Cardiac fibroblast (primary cell): Measurements from ENCODE around the gene ADGRV1.

Experiments
- DNase-seq, 2 donors: peaks; one replicate each; pipeline versions ENCODE4 v3.0.0 to v3.0.0-alpha.2; 2010; ENCODE audit warnings: low read depth in 2 of 2
- H3K4me3 ChIP-seq, 2 donors: replicated peaks in 1 of 2; 1 replicate in 1 of 2; 2 replicates in 1 of 2; pipeline ENCODE4 v1.5.1; 2011; ENCODE audit warnings: low read depth in 2 of 2, low read length in 2 of 2, mild to moderate bottlenecking in 2 of 2, moderate library complexity in 1 of 2
- TF ChIP-seq, protein P1 (sequence below): IDR thresholded peaks from one replicate; pipeline ENCODE4 v1.5.1; 2011; ENCODE audit warnings: low read depth, mild to moderate bottlenecking, low read length, inconsistent platforms

Gene ADGRV1

DNA sequence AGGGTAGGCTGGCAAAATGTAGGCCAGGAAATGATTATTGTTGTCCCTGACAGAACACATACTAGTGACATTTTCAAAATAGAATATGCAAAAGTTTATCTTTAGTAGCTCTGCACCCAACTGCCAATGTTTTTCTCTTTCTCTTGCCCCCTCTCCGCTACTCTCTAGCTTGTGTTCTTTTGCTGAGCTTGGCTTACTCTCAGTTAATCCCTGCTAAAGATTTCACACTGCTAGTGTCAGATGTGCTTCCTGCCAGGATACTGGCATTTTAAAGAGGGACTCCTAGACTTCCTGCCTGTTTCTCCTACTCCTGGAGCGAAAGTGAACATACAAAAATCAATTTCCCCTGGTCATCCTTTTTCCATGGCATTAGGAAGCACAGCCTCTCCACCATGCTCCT is 564.1 kb downstream of the ADGRV1 start:
- no peak for DNase-seq
- TF ChIP-seq, protein P1, sequence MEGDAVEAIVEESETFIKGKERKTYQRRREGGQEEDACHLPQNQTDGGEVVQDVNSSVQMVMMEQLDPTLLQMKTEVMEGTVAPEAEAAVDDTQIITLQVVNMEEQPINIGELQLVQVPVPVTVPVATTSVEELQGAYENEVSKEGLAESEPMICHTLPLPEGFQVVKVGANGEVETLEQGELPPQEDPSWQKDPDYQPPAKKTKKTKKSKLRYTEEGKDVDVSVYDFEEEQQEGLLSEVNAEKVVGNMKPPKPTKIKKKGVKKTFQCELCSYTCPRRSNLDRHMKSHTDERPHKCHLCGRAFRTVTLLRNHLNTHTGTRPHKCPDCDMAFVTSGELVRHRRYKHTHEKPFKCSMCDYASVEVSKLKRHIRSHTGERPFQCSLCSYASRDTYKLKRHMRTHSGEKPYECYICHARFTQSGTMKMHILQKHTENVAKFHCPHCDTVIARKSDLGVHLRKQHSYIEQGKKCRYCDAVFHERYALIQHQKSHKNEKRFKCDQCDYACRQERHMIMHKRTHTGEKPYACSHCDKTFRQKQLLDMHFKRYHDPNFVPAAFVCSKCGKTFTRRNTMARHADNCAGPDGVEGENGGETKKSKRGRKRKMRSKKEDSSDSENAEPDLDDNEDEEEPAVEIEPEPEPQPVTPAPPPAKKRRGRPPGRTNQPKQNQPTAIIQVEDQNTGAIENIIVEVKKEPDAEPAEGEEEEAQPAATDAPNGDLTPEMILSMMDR = no peak

DNA sequence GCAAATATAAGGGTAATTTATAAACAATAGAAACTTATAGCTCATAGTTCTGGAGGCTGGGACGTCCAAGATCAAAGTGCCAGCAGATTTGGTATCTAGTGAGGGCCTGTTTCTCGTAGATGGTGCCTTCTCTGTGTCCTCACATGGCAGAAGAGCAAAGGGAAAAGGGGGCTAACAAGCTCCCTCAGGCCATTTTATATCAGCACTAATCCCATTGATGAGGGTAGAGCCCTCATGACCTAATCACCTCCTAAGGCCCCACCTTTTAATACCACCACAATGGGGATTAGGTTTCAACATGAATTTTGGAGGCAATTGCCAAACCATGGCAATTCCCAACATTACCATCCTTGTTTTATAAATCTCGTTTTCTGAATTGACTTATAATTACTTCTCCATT is 564.7 kb downstream of the ADGRV1 start:
- no peak overlapping the region for H3K4me3 ChIP-seq
- TF ChIP-seq, protein P1 = no peak
- no peak for DNase-seq

More for the DNA sequence above, 564.1 kb downstream of the ADGRV1 start:
- no peak overlapping the region for H3K4me3 ChIP-seq

DNA sequence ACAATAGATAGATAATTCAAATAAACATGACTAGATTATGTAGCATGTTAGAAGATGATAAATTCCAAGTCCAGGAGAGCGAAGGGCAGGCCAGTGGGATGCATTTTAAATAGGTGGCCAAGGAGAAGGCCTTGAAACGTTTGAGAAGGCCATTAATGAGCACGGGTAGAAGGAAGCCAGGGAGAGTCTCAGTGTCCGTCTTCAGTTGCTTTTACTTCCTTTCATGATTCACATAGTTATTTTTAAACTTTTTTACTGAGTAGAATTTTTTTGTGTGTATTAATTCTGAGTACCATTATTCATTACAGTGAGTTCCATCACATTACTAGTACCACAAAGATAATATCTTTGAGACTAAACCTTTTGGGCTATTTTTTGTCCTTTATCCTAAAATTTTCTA is 565.3 kb downstream of the ADGRV1 start:
- TF ChIP-seq, protein P1 = no peak
- DNase-seq = peak in 1 of 2 donors; percentile 48

DNA sequence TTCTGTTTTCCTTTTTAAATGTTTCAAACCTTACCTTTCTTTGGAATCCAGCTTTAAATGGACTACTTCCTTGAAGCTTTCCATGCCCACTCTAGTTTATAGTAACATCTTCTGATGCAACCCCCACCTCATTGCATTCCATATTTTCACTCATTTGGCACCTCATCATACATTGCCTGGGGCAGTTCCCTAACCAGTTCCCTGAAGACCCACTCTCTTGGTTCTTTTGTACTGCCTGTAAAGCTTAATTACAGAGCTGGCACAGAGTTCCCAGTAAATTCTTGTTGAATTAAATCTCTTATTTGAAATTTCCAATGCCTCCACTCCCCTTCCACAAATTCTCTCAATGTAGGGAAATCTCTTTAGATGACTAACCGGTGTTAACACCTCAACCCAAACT is 567.3 kb downstream of the ADGRV1 start:
- H3K4me3 ChIP-seq = no peak overlapping the region
- no peak for DNase-seq
- TF ChIP-seq, protein P1 = no peak

More for the DNA sequence above, 565.3 kb downstream of the ADGRV1 start:
- no peak overlapping the region for H3K4me3 ChIP-seq

DNA sequence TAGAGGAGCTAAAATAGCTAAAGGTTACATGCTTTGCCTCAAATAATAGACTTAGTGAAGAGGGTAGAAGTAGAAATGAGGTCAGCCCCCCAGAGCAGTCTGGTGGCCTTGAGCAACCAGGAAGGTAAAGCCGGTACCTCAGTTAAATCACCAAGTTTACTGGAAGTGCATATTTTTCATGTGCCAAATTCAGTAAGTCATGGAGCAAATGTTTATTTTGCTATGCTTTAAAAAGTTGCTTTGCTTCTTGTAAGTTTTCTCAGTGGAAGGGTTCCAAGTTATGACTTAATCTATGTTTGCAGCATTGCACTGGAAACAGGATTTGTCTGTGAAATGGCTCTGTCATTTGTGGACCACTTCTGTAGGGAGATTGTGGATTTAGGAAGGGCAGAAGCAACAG is 567.9 kb downstream of the ADGRV1 start:
- DNase-seq = peak; percentile 79 to 87
- TF ChIP-seq, protein P1 = no peak
- no peak overlapping the region for H3K4me3 ChIP-seq

DNA sequence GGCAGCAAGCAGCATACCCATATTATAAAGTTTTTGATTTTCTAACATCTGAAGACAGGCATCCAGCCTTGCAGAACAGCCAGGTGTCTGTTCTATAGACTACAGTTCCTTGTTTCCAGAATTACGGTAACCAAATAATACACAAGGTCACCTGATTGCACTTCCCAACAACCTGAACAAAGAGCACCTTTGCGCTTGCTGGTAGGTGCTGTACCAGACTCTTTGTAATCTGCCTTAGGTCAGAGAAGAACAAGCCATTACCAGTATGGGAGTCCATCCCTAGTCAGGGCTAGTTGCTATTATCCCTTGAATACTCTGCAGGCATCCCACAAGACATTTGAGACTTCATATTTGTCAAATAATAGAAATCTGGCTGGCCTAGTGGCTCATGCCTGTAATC is 568.3 kb downstream of the ADGRV1 start:
- no peak overlapping the region for H3K4me3 ChIP-seq
- TF ChIP-seq, protein P1 = no peak
- no peak for DNase-seq

DNA sequence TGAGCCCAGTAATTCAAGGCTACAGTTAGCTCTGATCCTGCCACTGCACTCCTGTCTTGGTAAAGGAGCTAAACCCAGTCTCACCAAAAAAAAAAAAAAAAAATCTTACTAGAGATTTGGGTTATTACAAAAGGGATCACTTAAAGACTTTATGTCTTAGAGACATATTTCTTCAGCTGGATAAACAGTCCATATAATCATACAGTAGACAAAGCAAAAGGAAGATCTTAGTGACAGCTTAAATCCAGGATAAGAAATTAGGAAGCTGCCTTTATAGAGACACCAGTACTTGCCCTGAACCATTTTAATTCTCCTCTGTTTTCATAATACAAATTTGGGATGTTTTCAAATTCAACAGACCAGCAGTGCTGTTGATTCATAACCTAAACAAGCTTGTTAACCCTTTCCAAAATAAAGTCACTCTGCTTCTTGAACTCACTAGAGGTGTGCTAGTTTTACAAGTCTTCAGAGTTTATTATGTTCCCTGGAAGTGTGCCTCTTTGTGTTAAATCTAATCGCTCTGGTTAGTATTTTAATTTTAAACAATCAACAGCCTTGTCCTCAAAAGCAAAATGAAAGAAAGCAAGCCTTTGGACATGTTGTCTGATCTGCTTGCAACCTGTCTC is 569.0 kb downstream of the ADGRV1 start:
- TF ChIP-seq, protein P1 = no peak
- no peak for DNase-seq

More for the DNA sequence above, 569.0 kb downstream of the ADGRV1 start:
- no peak overlapping the region for H3K4me3 ChIP-seq
